Stimulated activated CD4-positive, alpha-beta T cell treated with anti-CD3 and anti-CD28 coated beads, TNF-alpha, amount 100 ng/mL, for 4 hours (primary cell): Measurements from ENCODE around the gene CIB4.

ENCODE experiments used
- DNase-seq, 3 experiments: peaks; one replicate each; pipeline ENCODE4 v3.0.0-alpha.2; 2020; ENCODE audit warnings: low read depth in 3 of 3

The CIB4 gene

DNA sequence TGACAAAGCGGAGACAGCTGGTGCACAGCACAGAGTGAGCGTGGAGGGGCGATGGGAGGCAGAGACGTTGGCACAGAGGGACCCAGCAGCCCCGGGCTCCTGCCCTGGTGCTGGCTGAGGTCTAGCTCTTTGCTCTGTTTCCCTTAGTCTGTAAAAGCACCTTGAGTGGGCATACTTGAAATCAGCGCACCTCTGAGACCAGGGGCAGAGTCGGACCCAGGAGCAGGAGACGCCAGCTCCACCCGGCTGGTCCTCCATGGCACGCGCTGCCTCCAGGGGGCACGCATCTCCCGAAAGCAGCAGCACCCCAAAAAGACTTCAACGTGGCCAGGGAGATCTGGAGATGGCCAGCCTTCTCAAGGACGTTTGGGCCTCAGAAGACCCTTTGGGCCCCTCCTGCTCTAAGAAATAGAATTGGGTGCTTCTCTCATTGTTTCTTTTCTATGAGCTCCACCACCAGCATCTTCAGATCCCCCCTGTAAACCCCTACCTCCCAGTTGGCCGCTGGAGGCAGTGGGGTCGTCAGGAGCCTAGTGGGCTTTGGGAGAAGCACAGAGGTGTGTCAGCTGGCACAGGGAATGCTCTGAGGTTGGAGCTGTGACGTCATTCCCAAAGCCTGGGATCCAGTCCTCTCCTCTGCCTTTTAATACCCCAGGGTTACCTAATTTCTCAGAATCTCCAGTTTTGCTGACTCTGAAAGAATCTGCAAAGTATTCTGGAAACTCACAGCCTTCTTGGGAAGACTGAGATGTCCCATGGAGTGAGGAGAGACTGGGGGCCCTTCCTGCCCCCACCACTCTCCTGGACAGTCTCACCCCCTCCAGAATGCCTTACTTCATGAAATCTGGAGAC, 58.9 kb downstream of the CIB4 start:
- no peak for DNase-seq

DNA sequence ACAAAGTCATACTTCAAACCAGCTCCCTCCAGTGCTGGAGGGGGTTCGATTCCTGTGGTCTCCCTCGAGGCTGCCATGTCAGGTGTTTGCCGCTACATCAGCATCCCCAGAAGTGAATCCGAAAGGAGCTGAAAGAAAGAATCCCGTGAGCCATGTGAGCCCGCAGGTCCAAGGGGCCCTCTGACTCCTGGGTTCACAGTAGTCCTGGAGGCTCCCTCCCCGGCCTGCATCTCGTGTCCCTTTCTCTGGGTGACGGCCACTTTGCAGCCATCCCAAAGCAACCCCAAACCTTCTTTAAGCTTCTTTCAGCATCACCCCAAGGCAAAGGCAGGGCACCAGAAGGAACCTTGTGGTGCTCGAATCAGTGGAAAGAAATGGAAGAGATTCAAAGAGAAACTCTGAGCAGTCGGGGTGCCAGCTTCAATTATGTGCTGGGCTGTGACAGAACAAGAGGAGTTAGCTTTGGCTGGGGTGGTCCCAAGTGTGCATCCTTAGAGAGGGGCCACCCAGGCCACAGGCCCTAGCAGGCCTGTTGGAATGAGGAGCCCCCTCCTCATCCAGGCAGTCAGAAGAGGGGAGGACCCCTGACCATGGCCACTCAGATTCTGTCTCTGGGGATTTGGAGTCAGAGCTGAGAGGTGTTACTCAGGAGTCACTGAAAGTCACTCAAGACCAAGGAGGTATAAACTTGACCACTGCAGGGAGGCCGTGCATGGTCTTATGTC, 59.7 kb downstream of the CIB4 start:
- no peak for DNase-seq

DNA sequence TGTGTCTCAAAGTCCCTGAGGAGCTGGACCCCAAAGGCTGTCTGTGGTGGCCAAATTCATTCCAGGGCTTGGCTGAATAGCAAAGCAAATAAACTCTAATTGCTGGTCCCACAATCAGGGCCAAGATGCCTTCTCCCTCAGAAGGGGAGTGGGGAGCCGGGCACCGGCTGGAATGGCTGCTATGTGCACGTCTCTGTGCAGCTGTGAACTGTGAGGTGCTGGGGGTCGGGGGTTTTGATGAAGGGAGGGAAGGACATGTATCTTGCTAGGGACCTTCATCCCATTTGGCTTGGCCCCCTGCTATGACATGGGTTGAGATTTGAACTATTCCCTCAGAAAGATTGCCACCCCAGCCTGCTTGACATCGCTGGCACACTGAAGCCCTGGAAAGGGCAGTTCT, 60.4 kb downstream of the CIB4 start:
- DNase-seq: no peak

DNA sequence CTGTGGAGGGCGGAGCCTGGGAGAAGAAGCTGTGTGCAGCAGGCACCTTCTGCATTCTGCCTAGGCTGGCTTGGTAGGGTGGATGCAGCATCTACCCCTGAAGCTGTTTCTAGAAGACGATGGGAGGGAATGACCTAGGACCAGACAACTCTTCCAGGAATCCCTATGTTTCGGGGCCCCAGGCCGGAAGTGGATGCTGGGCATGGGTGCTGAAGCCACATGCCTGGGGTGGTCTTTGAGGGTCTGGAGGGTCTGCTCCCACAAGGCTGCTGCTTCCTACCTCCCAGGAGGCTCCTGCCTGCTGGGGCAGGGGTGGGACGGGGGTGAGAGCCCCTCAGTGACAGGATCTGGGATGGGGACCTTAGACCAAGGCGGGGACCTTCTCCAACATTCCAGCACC, 61.0 kb downstream of the CIB4 start:
- no peak for DNase-seq

DNA sequence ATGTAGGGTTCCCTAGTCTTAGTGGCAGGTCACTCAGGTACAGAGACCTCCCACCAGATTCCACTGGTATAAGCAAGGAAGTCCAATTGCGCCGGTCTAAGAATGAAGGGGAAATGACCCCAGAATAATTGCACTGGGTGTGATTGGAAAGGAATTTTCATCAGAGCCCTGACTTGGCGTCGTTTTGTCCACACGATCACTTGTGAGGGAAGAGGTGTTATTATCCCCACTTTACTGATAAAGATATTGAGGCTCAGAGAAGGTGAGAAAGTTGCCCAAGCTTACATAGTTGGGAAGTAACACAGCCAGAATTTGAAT, 61.5 kb downstream of the CIB4 start:
- DNase-seq: no peak

DNA sequence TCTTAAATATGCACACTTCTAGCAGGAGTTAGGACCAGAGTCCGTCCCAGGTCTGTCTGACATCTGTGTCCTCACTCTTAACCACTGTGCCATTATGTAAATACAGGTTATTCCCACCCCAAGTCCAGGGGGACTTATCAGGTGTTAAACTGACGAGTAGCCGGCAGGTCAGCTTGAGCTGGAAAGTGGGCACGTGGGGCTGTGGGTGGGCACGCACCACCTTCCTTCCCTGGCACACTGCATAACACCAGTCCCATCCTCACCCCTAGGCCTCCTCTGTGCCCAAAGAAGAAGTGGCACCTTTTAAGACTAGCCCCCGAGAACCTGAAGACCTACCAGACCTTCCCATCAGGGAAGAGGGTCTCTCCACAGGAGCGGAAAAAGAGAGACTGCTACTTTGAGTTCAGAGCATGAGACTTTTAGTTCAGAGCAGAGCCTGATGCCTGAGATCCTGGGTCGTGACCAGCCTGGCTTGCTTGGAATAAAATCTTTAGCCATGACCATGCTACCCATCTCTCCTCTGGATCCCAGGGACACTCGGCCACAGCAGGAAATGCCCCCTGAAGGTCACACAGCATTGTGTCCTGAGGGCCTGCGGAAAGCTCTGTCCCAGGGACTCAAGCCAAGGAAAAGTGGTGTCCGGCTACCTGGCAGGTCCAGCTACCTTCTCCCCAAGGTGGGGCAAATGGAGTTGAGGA, 62.0 kb downstream of the CIB4 start:
- no peak for DNase-seq

DNA sequence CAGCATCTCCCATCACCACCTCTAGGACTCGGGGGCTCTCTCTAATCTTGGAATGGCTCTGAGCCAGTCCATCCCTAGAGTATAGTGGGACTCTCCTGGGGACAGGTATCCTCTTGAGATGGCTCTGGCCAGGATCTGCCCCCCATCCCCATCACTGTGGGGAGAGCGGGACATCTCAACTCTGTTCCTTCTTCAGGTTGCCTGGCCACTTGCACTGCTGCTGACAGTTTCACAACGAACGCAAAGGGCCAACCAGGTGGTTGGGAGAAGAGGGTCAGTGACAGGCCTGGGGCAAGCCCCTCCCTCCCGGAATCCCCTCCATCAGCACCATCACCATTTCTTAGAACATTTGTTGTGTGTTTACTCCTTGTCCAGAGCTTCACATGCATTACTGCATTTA, 62.6 kb downstream of the CIB4 start:
- no peak for DNase-seq

DNA sequence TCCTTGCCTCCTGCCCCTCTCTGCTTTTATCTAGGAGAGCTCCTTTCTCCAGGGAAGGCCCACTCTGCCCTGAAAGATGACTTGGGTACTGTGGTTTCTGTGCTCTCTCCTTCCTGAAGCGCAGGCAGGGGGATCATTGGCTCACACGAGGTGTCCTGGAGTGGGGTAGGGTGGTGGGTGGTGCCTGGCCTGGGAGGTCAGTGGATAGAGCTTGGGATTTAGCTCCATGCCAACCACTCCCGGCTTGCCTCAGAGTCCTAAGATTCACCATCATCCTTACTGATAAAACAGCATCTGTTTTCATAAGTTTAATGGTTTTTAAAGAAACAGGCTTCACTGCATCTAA, 63.1 kb downstream of the CIB4 start:
- no peak for DNase-seq

DNA sequence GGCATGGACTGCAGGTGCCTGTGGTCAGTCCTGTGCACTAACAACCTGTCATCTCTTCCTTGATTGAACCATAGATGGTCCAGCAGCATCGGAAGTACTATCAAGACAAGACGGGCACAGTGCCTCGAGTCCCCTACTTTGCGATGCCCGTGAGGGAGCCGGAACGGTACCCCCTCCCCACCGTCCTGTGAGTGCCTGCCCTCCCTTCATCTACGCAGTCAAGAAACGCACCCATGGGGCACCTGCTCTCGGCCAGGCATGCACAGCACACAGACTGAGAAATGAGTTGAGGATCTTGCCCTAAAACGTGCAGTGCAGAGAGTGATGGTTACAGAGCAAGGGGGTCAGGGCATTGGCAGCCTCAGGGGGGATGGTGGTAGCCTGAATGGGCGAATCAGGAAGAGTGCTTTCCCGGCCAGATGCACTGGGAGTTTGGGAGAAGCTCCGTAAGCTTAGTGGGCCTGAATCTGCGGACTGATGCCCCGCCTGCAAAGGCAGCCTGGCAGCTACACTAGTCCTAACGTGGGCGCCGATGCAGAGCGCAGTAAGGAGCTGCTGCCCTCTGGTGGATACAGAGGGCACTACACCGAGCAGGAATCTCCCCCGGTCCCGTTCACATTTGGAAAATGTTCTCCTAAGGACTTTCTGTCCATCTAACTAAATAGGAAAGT, 63.6 kb downstream of the CIB4 start:
- peak; percentile 33 to 52 (median 35) for DNase-seq

DNA sequence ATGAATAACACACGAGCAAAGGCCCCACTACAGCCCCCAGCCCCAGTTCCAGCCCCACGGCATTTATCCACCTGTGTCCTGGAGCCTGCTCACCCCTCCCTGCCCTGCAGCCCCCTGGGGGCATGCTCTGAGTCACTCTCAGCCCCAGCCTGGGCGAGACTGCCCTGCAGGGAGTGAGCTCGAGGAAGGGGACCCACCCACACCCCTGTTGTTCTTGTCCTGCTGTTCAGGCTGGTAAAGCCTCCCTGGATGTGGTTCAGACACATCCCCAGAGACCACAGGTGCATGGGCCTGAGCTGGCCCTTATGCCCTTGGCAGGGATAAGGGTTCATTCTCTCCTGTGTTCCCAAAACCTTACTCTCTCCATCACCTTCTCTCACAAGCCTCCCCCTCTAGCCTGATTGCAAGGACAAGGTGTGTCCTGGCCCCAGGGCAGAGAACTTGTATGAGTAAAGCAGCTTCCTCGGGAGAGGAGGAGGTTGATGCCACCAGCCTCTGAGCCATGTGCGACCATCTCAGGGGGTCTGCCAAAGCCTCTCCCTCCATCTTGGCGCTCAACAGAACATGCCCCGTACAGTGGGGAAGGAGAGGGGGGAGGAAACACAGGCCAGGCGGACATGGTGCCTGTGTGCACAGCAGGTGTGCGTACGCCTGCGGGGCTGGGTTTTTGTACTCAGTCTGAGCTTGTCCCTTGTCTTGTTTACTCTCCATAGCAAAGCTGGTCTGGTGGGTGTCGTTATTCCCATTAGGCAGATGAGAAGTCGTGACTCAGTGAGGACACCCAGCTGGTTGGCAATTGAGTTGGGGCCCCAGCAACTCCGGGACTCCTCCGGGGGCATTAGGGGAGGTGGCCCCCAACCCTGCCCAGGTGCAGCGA, 64.4 kb downstream of the CIB4 start:
- DNase-seq: no peak

DNA sequence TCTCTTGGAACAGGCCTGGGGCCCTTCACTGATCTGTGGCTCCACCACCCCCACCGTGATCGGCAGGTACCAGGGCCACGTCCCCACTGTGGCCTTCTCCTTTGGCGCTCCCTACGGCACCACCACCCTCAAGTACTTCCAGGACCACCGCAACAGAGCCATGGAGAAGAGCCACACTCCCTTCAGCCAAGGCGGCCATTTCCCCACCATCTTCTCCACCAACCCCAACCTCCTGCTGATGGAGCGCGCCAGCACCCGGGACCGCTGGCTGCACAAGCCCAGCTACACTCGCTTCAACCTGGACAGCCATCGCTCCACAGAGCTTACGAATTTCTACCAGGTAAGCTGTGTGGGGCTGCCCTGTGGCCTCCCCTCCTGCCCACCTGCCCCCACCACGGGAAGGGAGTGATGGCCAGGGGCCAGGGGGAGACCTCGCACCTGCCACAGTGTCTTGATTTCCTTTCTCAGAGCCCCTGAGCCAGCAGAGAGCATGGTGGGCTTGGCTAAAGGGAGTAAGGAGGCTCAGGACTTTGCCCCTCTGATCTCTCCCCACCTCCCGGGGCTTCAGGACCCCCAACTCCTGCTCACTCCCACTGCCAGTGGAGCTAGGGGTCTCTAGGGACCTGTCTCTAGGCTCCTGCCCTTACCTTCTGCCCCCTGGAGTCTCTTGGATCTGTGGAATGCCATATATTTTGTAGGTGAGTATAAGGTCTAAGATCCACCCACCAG, 65.2 kb downstream of the CIB4 start:
- no peak for DNase-seq

DNA sequence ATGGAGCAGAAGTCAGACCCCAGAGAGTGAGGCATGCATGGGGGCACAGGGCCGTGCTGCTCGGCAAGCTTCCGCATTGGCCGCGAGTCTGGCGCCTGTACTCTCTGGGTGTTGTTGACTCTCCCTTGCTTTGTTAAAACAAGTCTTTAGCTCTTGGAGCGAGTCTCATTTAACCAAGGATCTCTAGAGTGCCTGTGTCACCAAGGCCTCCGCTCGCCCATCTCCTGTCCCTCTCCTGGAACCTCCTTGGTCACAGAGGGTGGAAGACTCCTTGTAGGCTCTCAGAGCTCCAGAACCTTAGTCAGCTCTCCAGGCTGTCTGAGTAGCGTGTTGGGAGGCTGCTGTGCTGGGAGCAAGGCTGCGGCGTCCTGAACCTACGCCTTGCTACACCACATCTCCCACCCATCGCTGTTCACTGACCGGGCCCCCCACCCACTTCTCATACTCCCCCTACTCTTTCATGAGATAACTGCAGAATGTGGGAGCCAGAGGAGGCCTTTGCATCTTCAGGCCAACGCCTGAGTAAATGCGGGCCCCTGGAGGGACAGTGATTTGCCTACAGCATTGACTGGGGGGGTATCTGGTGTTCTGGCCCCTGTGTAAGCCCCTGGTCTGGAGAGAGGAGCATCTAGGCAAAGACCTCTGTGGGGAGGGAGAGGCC, 66.1 kb downstream of the CIB4 start:
- DNase-seq: no peak

DNA sequence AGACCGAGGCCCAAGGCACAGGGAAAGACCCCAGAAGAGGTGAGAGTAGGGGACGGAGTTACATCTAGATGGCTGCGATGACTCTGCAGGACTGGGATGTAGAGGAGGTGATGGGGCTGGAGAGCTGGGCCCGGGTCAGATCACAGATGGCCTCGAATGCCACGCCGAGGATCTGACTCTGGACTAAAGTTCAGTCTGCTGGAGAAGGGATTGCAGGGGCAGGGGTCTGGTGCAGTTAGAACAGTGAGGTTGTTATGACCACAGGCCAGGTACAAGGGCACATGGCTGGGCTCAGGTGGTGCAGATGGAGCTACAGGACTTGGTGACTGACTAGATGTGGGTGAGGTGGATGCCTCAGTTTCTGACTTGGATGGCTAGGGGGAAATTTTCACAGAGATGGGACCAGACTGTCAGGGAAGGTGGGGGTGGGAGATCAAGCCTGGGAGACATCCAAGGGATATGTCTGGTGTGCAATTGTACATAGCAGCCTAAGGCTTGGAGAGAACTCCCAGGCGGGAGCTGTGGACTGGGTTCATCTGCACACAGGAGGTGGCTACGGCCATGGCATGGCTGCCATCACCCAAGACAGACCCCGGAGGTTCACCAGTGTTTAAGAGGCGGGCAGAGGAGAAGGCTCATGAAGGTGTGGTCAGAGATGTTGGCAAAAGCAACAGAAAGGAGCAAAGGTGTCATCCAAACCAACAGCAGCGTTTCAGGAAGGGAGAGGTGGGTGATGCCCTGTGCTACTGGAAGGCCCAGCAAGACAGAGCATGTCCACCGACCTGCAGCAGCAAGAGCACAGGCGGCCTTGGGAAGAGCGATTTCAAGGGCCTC, 66.9 kb downstream of the CIB4 start:
- DNase-seq: no peak

DNA sequence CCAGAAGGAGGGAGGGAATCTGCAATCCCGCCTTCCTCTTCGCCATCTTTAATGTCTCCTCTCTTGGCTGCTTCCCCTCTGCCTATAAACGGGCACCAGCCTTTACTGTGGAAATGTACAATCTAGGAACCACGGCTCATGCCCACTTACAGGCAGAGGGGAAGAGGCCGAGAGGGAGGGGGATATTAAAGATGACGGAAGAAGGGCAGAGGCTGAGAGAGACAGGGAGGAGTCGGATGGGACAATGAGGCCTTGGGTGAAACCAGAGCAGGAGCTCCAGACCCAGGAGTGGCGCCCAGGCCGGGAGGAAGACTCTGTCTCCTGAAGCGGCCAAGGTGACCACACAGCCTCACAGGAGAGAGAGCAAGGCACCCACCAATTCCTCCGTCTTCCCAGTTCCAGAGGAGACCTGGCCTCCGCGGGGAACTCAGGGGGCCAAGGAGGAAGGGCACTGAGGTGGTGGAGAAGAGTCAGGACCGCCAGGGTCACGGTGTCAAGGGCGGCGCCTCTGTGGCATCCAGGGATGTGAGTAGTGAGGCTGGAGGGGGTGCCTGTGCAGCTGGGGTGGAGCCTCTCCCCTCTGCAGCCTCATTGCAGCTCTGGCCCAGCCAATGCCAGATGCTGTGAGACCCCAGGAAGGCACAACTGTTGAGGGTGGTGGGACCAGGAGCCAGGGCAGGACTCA, 67.8 kb downstream of the CIB4 start:
- no peak for DNase-seq

DNA sequence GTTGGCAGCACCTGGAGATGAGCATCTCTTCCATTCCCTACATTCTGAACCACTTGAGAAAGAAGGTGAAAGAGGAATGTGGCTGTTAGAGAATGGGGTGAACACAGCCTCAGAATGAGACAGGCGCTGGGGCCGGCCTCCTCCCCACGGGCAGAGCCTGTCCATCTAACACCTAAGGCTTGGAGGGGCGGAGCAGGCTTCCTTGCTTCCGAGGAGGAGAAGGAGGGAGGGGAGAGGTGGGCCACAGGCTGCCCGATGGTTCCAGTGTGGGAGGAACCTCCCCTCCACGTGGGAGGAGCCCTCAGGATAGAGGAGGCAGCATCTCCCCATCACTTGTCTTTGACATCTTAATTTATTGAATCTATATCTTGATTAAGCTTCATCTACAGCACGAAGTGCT, 68.6 kb downstream of the CIB4 start:
- DNase-seq: no peak

DNA sequence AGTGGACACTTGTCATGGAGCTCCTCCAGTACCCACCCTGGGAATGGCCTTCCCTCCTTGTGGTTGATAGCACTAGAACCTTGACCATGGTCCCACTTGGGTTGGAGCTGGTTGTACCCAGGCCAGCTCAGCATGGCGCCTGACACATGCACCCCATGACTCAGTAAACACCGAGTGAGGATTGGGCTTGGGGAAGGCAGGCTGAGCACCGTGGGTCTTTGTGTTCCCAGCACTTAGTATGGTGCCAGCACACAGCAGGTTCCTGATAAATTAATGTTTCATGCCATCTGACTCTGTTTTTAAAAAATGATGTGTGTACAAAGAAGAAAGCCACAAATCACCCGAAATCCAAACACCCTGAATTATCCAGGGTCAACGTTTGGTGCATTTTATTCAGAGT, 69.8 kb downstream of the CIB4 start:
- DNase-seq: no peak

DNA sequence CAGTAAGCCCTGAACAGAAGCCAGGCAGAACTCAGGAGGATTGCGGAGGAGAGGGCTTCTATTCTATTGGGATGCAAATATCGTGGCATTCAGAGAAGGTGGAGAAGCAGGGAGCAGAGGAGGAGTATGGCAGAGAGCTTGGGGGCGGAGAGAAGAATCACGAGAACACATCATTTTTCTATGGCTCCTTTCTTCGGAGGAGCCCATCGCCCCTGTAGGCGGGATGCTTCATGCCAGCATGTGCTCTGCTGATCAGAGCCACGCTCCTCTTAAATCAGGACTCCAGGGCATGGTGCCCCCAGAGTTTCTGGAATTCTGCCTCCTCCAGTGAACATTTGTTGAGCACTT, 71.1 kb downstream of the CIB4 start:
- DNase-seq: no peak

DNA sequence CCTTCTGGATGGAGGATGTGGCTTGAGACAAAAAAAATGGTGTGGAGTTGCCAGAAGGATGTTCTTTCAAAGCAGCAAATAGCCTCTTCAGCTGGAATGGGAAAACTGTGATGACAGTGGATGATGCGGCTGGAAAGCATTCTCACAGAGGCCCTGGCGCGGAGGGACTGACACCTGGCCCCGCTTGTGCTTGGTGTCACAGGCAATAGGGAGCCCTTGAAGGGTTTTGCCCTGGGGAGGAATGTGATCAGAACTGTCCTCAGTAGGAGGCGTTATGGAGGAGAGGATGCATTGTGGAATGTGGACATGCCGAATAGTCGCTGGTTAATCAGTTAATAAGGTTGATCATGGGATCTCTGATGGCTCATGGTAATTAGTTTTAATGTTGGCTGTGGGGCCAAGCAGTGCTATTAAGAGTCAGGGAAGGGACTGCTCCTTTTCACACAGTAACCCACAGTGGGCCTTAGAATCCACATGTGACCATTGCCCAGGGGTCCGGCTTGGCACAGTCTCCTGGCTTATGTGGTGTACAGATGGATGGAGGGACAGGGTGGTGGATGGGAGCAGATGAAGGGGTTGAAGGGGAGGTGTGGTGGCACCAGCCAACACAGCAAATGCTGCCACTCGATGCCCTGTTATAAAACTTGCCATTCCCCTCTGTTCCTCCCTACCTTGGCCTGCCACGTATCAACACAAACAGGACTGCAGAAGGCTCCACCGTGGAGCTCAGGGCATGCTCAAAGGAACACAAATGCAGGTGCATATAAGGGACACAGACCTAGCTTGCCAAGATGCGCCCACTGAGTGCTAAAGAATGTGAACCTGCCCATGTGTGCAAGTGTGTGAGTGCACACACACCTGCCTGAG, 71.7 kb downstream of the CIB4 start:
- DNase-seq: no peak
